HG02798 (cell line): Measurements from ENCODE around the gene DIO1.

Source experiments
- ATAC-seq: cut with Tn5 transposase; IDR thresholded peaks from one replicate; pipeline ENCODE4 v1.9.1; 2021; ENCODE audit warnings: mild to moderate bottlenecking; ENCODE audit not compliant: unreplicated experiment, poor library complexity

Gene DIO1

DNA sequence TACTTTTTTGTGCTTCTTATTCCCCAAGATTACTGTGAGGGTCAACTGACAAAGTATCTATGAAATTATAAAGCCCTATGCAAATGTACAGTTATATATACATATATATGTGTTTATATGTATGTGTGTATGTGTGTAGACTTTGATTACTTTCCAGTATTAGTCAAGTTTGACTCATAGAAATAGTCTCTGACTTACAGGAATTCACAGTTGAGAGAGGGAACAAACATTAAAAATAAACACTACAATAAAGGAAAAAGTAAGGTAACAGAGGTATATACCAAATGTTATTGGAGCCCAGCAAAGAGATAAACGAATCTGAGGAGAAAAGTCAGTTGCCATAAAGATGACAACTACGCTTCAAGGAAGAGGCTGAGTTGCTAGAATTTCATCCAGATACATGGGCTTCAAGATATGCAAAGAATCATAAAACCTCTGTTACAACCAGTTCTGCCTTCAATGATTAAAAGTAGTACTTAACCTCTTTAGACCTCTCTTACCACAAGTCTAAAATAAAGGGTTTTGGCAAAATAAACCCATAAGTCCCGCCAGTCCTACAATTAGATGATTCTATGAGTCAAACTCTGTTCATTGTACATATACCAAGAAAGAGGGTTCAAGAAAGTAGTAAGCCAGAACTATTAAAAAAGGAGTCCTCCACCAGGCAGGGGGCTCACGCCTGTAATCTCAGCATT lies 44.3 kb downstream of the DIO1 start:
- no peak for ATAC-seq

DNA sequence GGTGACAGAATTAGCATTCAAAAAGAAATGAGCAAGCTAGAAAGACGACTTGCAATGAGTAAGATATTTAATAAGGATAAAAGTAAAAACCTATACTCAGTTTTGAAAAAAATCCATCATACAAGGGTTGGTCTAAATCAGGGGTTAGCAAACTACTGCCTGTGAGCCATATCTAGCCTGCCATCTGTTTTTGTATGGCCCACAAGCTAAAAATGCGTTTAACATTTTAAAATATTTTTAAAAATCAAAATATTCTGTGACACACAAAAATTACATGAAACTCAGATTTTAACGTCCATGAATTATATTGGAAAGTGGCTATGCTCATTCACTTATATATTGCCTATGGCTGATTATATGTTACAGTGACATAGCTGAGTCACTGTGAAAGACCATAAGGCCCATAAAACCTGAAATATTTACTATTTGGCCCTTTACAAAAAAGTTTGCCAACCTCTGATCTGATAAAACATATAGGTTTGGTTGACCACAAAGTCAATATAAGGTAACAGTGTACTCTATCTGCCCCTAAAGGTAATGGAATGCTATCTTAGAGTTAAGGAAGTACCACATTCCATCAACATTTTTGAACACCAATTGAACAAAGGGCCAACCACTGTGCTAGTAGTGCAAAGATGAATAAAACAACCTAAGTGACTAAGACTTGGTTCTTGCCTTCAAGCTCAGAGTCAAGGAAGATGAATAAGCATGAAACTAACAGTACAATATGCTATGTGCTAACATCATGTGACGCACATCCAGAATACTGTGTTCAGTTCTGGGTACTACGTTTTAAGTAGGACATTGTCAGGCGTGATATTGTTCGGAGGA lies 48.4 kb downstream of the DIO1 start:
- ATAC-seq: no peak

GRCh38 chr1:53943090-53943489 lies 49.1 kb downstream of the DIO1 start:
- ATAC-seq: no peak

GRCh38 chr1:53943490-53944043 lies 49.6 kb downstream of the DIO1 start:
- no peak for ATAC-seq

DNA sequence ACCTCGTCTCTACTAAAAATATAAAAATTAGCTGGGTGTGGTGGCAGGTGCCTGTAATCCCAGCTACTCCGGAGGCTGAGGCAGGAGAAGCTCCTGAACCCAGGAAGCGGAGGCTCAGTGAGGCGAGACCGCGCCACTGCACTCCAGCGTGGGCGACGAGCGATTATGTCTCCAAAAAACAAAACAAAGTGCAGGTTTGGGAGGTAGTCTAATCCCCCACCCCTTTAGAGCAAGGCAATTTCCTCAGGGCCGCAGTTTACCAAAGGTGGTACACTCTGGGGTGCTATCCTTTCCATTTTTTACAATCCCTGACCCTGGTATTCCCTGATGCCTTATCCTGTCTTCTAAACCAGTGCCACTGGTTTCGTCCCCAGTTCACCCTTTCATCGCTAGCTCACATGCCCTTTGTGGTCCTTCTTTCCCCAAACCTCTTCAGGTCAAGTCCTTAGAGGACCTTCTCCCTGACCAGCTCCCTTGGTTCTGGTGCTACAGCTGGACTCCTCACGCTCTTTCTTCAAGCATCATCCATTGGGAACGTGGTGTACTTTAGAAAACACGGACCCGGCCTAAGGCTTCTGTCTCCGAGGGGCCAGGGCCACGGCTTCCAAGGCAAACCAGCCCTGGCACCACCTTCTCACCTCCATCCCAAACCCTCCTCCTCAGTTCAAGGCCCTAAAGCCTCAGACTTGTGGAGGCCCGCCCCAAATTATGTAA lies 50.6 kb downstream of the DIO1 start:
- ATAC-seq: no peak

DNA sequence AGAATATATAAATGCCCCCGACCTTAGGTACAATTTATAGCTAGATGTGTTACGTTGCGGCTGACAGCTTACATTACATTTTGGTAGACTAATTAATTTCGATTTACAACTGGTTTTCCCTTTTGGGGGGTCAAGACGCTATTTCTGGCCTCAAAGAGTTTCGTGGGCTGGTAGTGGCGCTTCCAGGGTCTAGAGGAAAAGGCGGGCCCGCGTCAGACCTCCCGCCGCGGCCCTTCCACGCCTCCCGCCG lies 51.1 kb downstream of the DIO1 start:
- no peak for ATAC-seq

GRCh38 chr1:53945433-53946251 lies 51.7 kb downstream of the DIO1 start, which contains the start of gene IFT25:
TSS of gene IFT25 (minus strand) at chr1:53945699. CDS start at chr1:53940082, 5,617 bp downstream.
- ATAC-seq: peak; percentile 80

DNA sequence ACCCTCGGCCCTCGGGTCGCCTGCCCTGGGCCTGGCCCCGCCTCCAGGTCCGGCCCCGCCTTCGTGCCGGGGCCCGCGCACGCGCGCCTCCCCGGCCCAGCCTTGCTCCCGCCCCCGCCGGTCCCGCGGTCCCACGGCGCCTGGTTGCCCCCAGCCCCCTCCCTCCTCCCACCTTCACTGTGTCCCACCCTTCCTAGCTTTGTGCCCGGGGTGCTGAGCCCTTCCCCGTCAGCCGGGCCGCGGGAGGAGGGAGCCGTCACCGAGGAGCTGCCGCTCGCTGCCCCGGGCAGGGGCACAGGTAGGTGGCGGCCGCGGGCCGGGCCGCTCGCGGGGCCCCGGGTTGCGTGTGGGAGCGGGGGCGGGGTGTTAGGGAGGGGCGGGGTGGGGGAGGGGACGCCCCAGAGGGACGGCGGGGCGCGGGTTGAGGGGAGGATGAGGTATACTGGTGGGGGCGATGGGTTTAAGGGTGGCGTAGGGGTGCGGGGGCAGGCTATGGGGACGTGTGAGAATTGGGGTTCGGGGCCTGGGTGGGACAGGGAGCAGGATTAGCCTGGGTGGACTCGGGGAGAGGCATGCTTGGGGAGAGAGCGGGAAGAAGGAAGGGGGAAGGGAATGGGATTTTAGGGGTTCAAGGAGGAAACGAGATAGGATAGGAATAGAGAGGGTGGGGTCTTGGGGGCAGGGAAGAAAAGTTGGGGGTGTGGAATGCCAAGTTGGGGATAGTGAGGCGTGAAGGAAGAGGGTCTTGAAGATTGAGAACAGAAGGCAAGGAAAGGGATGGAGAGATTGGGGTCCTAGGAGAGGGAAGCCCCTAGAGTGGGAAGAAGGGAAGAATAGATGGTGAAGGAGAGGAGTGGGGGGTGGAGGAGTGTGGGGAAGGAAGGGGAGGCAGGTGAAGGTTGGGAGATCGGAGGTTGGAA lies 52.5 kb downstream of the DIO1 start, which contains the start of gene LRRC42:
Gene LRRC42 (plus strand): TSS at position 99 of the 920 bp plus-strand sequence. CDS start 5,650 bp downstream, outside the sequence.
- ATAC-seq: peak; percentile 73

- no peak for ATAC-seq
These were observed 53.4 kb downstream of the DIO1 start for GRCh38 chr1:53947172-53947907.

GRCh38 chr1:53948291-53948690 lies 54.3 kb downstream of the DIO1 start:
- no peak for ATAC-seq

- ATAC-seq: no peak
These were observed 55.3 kb downstream of the DIO1 start for GRCh38 chr1:53949023-53949990.

- ATAC-seq: no peak
These were observed 57.7 kb downstream of the DIO1 start for GRCh38 chr1:53951697-53952096.

DNA sequence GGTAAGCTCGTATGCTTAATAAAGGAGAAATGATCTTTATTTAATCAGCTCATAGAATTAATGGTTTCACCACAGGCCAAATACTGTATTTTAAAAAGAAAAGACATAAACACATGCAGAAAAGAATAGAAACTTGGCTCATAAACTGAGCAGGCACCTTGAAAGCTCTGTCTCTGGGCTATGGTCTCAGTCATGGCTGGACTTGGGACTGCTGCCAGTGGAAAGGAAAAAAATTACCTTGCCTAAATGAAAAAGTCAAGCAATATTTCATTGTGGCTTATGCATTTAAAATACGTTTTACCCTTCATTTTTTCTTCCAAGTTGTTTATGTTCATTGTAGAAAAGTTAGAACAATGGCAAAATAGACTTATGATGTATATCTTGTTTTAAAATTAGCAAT lies 60.1 kb downstream of the DIO1 start:
- ATAC-seq: no peak

GRCh38 chr1:53956308-53957168 lies 62.6 kb downstream of the DIO1 start:
- no peak for ATAC-seq

DNA sequence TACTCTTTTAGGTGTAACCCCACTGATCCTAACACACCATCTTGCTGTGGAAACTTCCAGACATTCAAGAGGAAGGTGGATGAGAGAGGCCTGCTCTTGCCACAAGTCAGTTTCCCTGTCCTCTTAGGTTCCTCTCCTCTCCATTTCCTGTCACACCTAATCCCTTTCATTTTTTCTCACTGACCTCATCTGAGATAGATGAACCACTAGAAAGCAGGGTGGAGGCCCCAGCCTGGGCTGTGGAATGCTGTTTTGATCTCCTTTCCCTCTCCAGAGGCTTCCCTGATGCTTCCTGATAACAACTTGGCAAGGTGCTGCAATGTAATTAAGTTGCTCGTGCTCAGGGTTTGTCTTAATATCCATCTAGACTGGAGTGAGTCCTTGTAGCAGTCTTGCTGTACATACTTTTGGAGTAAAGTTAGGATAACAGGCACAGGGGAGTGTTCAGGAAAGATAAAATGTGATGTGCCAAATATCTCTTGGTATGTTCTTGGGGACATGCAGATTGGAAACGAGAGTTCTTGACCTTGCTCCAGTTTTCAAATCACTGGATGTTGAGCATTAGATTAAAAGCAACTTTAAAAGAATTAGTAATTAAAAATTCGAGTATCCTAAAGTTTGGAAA lies 63.3 kb downstream of the DIO1 start:
- ATAC-seq: no peak
